ENCODE measurements around the gene CHST2. TPM values are rescaled to one million over a fixed set of nuclear protein-coding genes. Genes with fewer than 3 reads are reported as not detected.

The CHST2 gene
- total RNA-seq, 1 donor from 2014 or later = 12.3 TPM

DNA sequence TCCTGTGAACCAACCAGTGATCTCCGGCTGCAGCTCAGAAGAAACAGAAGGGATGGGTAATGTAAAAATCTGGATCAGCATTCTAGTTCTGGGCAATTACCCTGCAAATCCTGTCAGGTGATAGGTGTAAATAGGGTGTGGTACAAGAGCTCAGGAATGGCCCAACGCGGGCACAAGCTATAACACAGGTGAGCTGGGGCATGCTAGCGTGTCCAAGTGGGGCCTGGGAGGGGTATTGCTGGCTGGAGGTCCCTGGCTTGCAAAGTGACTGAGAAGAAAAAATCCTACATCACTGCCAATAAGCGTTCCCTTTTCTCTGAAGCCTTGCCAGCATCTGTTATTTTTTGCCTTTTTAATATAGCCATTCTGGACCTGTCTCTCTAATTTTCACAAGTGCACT is 9.7 kb upstream of the CHST2 start:
- Mint-ChIP-seq H3K4me1 (no peaks in the 10 kb centered on the region), H3K36me3 (ENCODE audit: low read depth) (peaks cover 5% of the 10 kb centered on the region), H3K4me3 (no peak overlapping the region), H3K27me3 (no peaks in the 10 kb centered on the region), H3K27ac (no peak overlapping the region), H3K9me3 (peaks cover 4% of the 10 kb centered on the region)
- intact Hi-C loops (cut with micrococcal nuclease) = no loop called here
- TF ChIP-seq, protein P1, sequence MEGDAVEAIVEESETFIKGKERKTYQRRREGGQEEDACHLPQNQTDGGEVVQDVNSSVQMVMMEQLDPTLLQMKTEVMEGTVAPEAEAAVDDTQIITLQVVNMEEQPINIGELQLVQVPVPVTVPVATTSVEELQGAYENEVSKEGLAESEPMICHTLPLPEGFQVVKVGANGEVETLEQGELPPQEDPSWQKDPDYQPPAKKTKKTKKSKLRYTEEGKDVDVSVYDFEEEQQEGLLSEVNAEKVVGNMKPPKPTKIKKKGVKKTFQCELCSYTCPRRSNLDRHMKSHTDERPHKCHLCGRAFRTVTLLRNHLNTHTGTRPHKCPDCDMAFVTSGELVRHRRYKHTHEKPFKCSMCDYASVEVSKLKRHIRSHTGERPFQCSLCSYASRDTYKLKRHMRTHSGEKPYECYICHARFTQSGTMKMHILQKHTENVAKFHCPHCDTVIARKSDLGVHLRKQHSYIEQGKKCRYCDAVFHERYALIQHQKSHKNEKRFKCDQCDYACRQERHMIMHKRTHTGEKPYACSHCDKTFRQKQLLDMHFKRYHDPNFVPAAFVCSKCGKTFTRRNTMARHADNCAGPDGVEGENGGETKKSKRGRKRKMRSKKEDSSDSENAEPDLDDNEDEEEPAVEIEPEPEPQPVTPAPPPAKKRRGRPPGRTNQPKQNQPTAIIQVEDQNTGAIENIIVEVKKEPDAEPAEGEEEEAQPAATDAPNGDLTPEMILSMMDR (IDR thresholded peaks at IDR 0.05) = no peak
- no peak for DNase-seq
- ATAC-seq (ENCODE audit: low read depth) = no peak
- ChIA-PET CTCF (interaction anchor here (1.6 kb wide), 1 partner anchor 9 kb away, joined by 4 read pairs; no protein-coding TSS in a partner anchor), POLR2A (no interaction called here)

DNA sequence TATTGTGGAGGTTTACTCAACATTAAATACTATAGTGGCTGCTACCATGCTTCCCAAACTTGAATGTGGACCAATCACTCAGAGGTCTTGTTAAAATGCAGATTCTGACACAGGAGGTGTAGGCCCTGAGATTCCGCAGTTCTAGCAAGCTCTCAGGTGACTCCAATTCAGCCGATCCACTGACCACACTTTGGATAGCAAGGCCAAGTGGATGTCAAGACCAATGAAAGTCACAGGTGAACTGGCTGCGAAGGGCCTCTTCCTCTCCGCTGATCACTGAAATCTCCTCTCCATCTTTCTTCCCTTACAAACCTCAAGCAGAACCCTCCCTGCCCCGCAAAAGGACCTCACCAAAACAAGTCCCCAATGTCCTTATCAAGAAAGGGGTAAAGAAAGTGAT is 9.2 kb upstream of the CHST2 start:
- TF ChIP-seq, protein P1 (IDR thresholded peaks at IDR 0.05) = no peak
- Mint-ChIP-seq H3K27me3 (no peaks in the 10 kb centered on the region), H3K4me3 (no peak overlapping the region), H3K36me3 (ENCODE audit: low read depth) (peaks cover 5% of the 10 kb centered on the region), H3K27ac (no peak overlapping the region), H3K4me1 (no peaks in the 10 kb centered on the region), H3K9me3 (no peaks in the 10 kb centered on the region)
- intact Hi-C loops (cut with micrococcal nuclease) = no loop called here
- POLR2A ChIA-PET = no interaction called here
- DNase-seq = no peak
- CTCF ChIA-PET = interaction anchor here (1.6 kb wide), 1 partner anchor 8 kb away, joined by 4 read pairs; no protein-coding TSS in a partner anchor
- no peak for ATAC-seq (ENCODE audit: low read depth)

DNA sequence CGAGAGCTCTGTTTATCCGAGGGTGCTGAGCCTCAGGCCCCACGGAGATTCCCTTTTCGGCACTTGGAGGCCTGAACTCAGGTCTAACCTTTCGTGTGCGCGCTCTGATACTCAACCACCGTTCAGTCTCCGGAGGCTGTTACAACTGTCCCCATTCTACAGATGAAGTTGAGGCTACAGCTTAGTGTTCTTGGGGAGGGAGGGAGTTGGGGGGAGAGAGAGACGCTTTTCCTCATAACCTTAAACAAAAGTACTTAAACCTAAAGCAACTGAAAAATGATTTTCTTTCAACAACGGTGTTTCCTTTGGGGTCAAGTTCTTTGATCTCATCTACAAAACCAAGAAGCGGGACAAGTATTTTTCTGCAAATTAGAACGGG is 952 bp upstream of the CHST2 start:
- Mint-ChIP-seq H3K9me3 (no peaks in the 10 kb centered on the region), H3K27ac (peak overlapping the region; percentile 78), H3K4me1 (peaks cover 28% of the 10 kb centered on the region), H3K27me3 (no peaks in the 10 kb centered on the region), H3K4me3 (peak overlapping the region; percentile 90), H3K36me3 (ENCODE audit: low read depth) (peaks cover 8% of the 10 kb centered on the region)
- CTCF ChIA-PET = interaction anchor here (1.2 kb wide), 2 partner anchors 9 to 102 kb away, joined by 3 to 4 read pairs; no protein-coding TSS in a partner anchor
- intact Hi-C loops (cut with micrococcal nuclease) = loop anchor here (1.0 kb wide), 7 partner anchors 36 to 556 kb away; partner anchors contain the start of genes ATR and U2SURP
- ATAC-seq (ENCODE audit: low read depth) (no peak), DNase-seq (no peak)
- POLR2A ChIA-PET = interaction anchor here (0.6 to 3.7 kb wide), 6 partner anchors 37 to 414 kb away, joined by 3 to 17 read pairs (median 5); partner anchors contain the start of gene U2SURP
- TF ChIP-seq, protein P1 (IDR thresholded peaks at IDR 0.05) = no peak

DNA sequence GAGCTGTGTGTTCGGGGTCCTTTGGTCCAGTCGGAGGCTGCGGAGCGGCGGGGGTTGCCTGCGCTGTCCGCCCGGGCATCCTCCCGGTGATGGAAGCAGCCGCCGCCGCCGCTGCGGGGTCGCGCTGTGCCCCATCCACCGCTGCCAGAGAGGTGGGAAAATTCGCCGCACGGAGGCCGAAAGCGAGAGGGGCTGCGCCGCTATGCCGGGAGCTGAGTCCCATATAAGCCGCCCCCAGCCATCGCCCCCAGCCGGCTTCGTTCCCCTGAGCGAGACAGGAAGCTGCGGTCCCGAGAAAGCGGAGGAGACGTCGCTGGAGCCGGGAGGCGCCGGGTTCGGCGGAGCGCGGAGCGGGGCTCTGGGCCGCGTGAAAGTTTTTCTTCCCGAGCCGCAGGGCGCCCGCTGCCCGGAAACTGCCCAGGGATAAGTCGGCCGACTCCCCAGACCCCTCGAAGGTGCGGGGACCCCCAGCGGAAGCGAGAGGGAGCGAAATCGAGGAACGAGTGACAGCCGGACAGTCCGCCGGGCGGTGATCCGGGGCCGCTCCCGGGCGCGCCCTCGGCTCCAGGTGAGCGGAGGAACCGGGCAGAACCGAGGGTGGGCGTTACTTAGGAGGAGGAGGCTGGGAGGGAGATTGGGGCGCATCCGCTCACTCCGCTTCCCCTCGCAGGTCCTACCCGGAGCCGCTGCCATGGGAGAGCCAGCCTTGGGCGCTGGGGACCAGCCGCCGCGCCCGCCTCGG is 574 bp downstream of the CHST2 start:
- ChIA-PET CTCF (interaction anchor here (1.1 to 2.1 kb wide), 4 partner anchors 51 to 554 kb away, joined by 4 to 12 read pairs (median 5); no protein-coding TSS in a partner anchor), POLR2A (interaction anchor here (0.6 to 3.7 kb wide), 8 partner anchors 38 to 851 kb away, joined by 3 to 17 read pairs (median 5); partner anchors contain the start of genes DIPK2A and U2SURP)
- H3K4me1 Mint-ChIP-seq = peaks cover 37% of the 10 kb centered on the region
- peak overlapping the region; percentile 90 for H3K4me3 Mint-ChIP-seq
- TF ChIP-seq, protein P1 (IDR thresholded peaks at IDR 0.05) = no peak
- H3K9me3 Mint-ChIP-seq = no peaks in the 10 kb centered on the region
- H3K27ac Mint-ChIP-seq = peak overlapping the region; percentile 68
- H3K36me3 Mint-ChIP-seq (ENCODE audit: low read depth) = peaks cover 8% of the 10 kb centered on the region
- DNase-seq (peak; percentile 45), ATAC-seq (ENCODE audit: low read depth) (peak; percentile 7)
- intact Hi-C loops (cut with micrococcal nuclease) = loop anchor here (1.0 to 5.0 kb wide), 11 partner anchors 38 to 907 kb away; partner anchors contain the start of genes ATR, DIPK2A and U2SURP
- no peaks in the 10 kb centered on the region for H3K27me3 Mint-ChIP-seq

DNA sequence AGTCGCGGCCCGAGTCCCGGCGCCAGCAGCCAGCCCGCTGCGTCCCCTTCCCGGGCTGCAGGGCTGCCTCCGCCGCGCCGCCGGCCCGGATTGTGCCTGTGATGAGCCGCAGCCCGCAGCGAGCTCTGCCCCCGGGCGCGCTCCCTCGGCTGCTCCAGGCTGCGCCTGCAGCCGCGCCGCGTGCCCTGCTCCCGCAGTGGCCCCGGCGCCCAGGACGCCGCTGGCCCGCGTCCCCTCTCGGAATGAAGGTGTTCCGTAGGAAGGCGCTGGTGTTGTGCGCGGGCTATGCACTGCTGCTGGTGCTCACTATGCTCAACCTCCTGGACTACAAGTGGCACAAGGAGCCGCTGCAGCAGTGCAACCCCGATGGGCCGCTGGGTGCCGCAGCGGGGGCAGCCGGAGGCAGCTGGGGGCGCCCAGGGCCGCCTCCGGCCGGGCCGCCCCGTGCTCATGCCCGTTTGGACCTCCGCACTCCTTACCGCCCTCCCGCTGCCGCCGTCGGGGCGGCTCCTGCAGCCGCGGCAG is 1.2 kb downstream of the CHST2 start:
- Mint-ChIP-seq H3K9me3 (no peaks in the 10 kb centered on the region), H3K36me3 (ENCODE audit: low read depth) (peaks cover 8% of the 10 kb centered on the region), H3K27ac (no peak overlapping the region), H3K27me3 (no peaks in the 10 kb centered on the region), H3K4me1 (peaks cover 39% of the 10 kb centered on the region), H3K4me3 (peak overlapping the region; percentile 75)
- peak; percentile 56 for DNase-seq
- CTCF ChIA-PET = interaction anchor here (0.8 to 2.1 kb wide), 6 partner anchors 38 to 553 kb away, joined by 3 to 12 read pairs (median 4); no protein-coding TSS in a partner anchor
- TF ChIP-seq, protein P1 (IDR thresholded peaks at IDR 0.05) = no peak
- POLR2A ChIA-PET = interaction anchor here (0.5 to 3.7 kb wide), 8 partner anchors 39 to 851 kb away, joined by 3 to 17 read pairs (median 4); partner anchors contain the start of genes DIPK2A and U2SURP
- ATAC-seq (ENCODE audit: low read depth) = peak; percentile 19
- intact Hi-C loops (cut with micrococcal nuclease) = loop anchor here (1.0 to 5.0 kb wide), 5 partner anchors 147 to 907 kb away; partner anchors contain the start of gene DIPK2A

All from activated B cell treated with CpG ODN at 0.5 μM for 24 hours (primary cell).